HG03521 (cell line): ENCODE data around the gene RPS4Y1.
"Not testable (repeated sequence)": the region's sequence is repeated elsewhere in the genome, so short reads cannot be mapped to it uniquely, and the experiment has no call there.

Experiments used
- ATAC-seq: cut with Tn5 transposase; IDR thresholded peaks from one replicate; pipeline ENCODE4 v1.9.1; 2021; ENCODE audit warnings: mild to moderate bottlenecking, moderate library complexity; ENCODE audit not compliant: unreplicated experiment

RPS4Y1 gene

GRCh38 chrY:2841471-2841893, at the start of gene RPS4Y1:
TSS of gene RPS4Y1 (plus strand) at chrY:2841602. CDS start at chrY:2841625, 23 bp downstream.
- no peak for ATAC-seq

GRCh38 chrY:2796977-2797523, 44.4 kb upstream of the RPS4Y1 start:
- no peak for ATAC-seq

GRCh38 chrY:2797991-2798390, 43.4 kb upstream of the RPS4Y1 start:
- no peak for ATAC-seq

- no peak for ATAC-seq
Observed at GRCh38 chrY:2800246-2800645, 41.2 kb upstream of the RPS4Y1 start.

- not testable (repeated sequence) for ATAC-seq
Observed at GRCh38 chrY:2817146-2817896, 24.1 kb upstream of the RPS4Y1 start.

GRCh38 chrY:2824471-2824870, 16.9 kb upstream of the RPS4Y1 start:
- no peak for ATAC-seq

- ATAC-seq, result no peak
Observed at GRCh38 chrY:2828497-2828896, 12.9 kb upstream of the RPS4Y1 start.

GRCh38 chrY:2835230-2835629, 6.2 kb upstream of the RPS4Y1 start:
- ATAC-seq, result no peak

GRCh38 chrY:2837078-2837477, 4.3 kb upstream of the RPS4Y1 start:
- no peak for ATAC-seq

GRCh38 chrY:2837932-2838331, 3.5 kb upstream of the RPS4Y1 start:
- no peak for ATAC-seq

GRCh38 chrY:2846791-2847190, 5.4 kb downstream of the RPS4Y1 start:
- ATAC-seq, result no peak

GRCh38 chrY:2848384-2848783, 7.0 kb downstream of the RPS4Y1 start:
- ATAC-seq, result no peak

GRCh38 chrY:2849368-2849767, 8.0 kb downstream of the RPS4Y1 start:
- no peak for ATAC-seq

GRCh38 chrY:2854145-2854774, 12.9 kb downstream of the RPS4Y1 start:
- ATAC-seq, result no peak

- ATAC-seq, result no peak
Observed at GRCh38 chrY:2857068-2857467, 15.7 kb downstream of the RPS4Y1 start.

- ATAC-seq, result no peak
Observed at GRCh38 chrY:2857686-2858085, 16.3 kb downstream of the RPS4Y1 start.

GRCh38 chrY:2859782-2860181, 18.4 kb downstream of the RPS4Y1 start:
- no peak for ATAC-seq

- ATAC-seq, result no peak
Observed at GRCh38 chrY:2860511-2860910, 19.1 kb downstream of the RPS4Y1 start.

- no peak for ATAC-seq
Observed at GRCh38 chrY:2866581-2866980, 25.2 kb downstream of the RPS4Y1 start.

GRCh38 chrY:2867469-2867868, 26.1 kb downstream of the RPS4Y1 start:
- ATAC-seq, result no peak

- no peak for ATAC-seq
Observed at GRCh38 chrY:2868035-2868607, 26.7 kb downstream of the RPS4Y1 start.

GRCh38 chrY:2872234-2872633, 30.8 kb downstream of the RPS4Y1 start:
- not testable (repeated sequence) for ATAC-seq
